ENCODE results near the gene TACC2. TPM values are rescaled to one million over a fixed set of nuclear protein-coding genes. Genes with fewer than 3 reads are reported as not detected.

The TACC2 gene
- total RNA-seq, 2 experiments from 2014 or later = not detected

DNA sequence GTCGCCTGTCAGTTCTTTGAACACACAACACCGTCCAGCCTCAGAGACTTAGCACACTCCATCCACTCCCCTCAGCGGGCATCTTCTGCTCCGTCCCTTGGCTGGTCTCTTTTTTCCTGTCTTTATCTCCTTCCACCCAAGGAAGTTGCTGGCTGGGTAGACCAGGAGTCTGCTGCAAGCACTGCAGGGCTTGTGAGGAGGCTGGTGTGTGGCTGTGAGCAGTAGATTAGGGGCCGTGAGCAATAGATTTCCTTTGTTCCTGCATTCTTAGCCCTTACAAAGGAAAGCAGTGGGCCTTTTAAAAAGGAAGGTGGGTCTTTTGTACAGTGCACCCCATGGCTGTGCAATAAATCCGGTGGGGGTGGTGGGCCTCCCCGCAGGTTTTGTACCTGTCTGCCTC lies 181.8 kb downstream of the TACC2 start:
- H3K4me1 Mint-ChIP-seq (ENCODE audit: low read depth) = no peaks in the 10 kb centered on the region
- no peak overlapping the region for H3K27ac Mint-ChIP-seq
- H3K36me3 Mint-ChIP-seq (ENCODE audit: low read depth) = no peaks in the 10 kb centered on the region
- CTCF ChIA-PET = no interaction called here
- intact Hi-C loops (cut with micrococcal nuclease) = no loop called here
- DNase-seq = no peak
- H3K4me3 Mint-ChIP-seq = no peak overlapping the region
- H3K9me3 Mint-ChIP-seq = no peaks in the 10 kb centered on the region
- H3K27me3 Mint-ChIP-seq (ENCODE audit: low read depth) = peaks cover 18% of the 10 kb centered on the region

GRCh38 chr10:122171302-122172075 lies 182.5 kb downstream of the TACC2 start:
- no peaks in the 10 kb centered on the region for H3K9me3 Mint-ChIP-seq

DNA sequence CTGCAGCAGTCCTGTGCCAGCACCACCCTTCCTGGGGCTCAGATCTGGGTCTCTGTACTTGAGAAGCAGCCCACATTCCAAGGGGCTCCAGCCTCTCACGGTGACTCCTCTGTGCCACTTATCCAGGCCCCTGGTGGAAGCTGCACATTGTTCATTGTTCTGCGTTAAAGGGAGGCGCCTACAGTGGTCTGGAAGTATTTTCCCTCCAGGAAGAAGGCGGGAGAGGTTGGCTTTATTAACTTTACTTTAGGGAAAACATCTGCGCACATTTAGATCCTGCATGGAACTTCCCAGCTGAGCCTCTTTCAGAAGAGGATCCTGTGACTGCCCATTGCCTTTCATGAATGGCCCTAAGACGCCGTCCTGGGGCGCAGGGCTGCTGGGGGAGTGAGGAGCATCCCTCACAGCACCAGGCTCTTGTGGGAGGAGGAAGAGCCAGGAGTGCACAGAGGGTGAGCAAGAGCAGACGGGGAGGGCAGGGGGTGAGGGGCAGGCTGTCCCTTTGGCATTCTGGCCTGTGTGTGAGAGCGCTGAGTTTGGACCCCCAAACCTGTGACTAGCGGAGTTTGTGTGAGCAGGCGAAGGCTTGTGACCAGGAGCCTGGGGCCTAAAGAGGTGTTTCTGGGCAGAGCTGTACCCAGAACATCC lies 183.5 kb downstream of the TACC2 start:
- peaks cover 3% of the 10 kb centered on the region for H3K27me3 Mint-ChIP-seq (ENCODE audit: low read depth)
- DNase-seq = no peak
- no peaks in the 10 kb centered on the region for H3K4me1 Mint-ChIP-seq (ENCODE audit: low read depth)
- CTCF ChIA-PET = no interaction called here
- no peak overlapping the region for H3K4me3 Mint-ChIP-seq
- intact Hi-C loops (cut with micrococcal nuclease) = no loop called here
- no peak overlapping the region for H3K27ac Mint-ChIP-seq
- no peaks in the 10 kb centered on the region for H3K36me3 Mint-ChIP-seq (ENCODE audit: low read depth)
- no peaks in the 10 kb centered on the region for H3K9me3 Mint-ChIP-seq

More at GRCh38 chr10:122171302-122172075, 182.5 kb downstream of the TACC2 start:
- Mint-ChIP-seq H3K4me1 (ENCODE audit: low read depth) (no peaks in the 10 kb centered on the region), H3K27me3 (ENCODE audit: low read depth) (peaks cover 12% of the 10 kb centered on the region), H3K27ac (no peak overlapping the region), H3K4me3 (no peak overlapping the region), H3K36me3 (ENCODE audit: low read depth) (no peaks in the 10 kb centered on the region)
- CTCF ChIA-PET = no interaction called here
- DNase-seq = no peak
- intact Hi-C loops (cut with micrococcal nuclease) = no loop called here

DNA sequence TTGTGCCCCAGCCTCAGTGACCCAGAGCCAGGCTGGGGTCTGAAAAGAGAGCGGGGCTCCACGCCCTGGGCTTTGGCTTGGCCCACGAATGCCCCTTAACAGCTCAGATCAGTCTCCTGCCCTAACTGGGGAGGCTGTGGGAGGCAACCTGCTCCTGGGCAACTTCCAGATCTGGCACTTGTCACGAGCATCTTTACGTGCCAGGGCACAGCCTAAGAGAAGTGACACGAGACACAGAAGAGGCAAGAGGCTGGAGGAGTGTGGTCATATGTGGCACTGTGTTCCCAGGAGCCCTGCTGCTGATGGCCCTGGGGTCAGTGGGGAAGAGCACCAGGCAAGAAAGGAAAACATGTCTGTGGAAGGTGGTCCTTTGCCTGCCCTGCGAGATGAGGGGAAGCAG lies 184.4 kb downstream of the TACC2 start:
- Mint-ChIP-seq H3K9me3 (no peaks in the 10 kb centered on the region), H3K27ac (no peak overlapping the region), H3K4me3 (no peak overlapping the region), H3K36me3 (ENCODE audit: low read depth) (no peaks in the 10 kb centered on the region), H3K4me1 (ENCODE audit: low read depth) (no peaks in the 10 kb centered on the region), H3K27me3 (ENCODE audit: low read depth) (peaks cover 3% of the 10 kb centered on the region)
- DNase-seq = no peak
- intact Hi-C loops (cut with micrococcal nuclease) = no loop called here
- CTCF ChIA-PET = no interaction called here

DNA sequence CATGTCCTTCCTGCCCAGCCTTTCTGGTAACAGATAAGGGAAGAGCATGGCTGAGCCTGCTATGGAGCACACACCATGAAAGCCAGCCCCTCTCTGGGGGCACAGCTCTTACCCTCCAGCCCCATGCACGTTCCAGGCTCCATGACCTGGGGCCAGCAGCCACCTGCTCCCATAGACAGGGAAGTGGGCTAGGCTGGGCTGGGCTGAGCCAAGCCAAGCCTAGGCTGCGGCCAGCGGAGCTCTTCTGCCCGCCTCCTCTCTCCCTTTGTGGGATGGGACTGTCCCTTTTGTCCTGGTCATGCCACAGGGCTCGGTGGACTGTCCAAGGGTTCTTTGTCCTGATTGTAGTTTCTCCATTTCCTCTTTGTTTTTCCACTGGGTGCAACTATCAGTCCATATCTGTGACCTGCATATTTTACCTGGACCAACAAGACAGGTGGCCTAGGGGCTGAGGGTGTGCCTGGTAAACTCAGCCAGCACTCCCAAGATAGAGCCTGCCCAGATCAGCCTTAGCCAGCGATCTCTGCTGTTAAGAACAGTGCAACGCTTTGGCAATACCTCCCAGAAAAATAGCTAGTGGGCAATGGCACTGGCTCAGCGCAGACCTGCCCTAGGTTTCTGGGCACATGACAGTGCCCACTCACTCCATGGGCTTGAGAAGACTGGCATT lies 184.9 kb downstream of the TACC2 start:
- intact Hi-C loops (cut with micrococcal nuclease) = no loop called here
- Mint-ChIP-seq H3K4me3 (no peak overlapping the region), H3K4me1 (ENCODE audit: low read depth) (no peaks in the 10 kb centered on the region), H3K36me3 (ENCODE audit: low read depth) (no peaks in the 10 kb centered on the region), H3K27me3 (ENCODE audit: low read depth) (peaks cover 3% of the 10 kb centered on the region), H3K9me3 (no peaks in the 10 kb centered on the region), H3K27ac (no peak overlapping the region)
- DNase-seq = no peak
- CTCF ChIA-PET = no interaction called here

GRCh38 chr10:122176232-122177213 lies 187.6 kb downstream of the TACC2 start:
- H3K9me3 Mint-ChIP-seq = no peaks in the 10 kb centered on the region
- no peaks in the 10 kb centered on the region for H3K27me3 Mint-ChIP-seq (ENCODE audit: low read depth)
- no peaks in the 10 kb centered on the region for H3K4me1 Mint-ChIP-seq (ENCODE audit: low read depth)
- no peak for DNase-seq
- CTCF ChIA-PET = no interaction called here
- no peaks in the 10 kb centered on the region for H3K36me3 Mint-ChIP-seq (ENCODE audit: low read depth)
- H3K4me3 Mint-ChIP-seq = no peak overlapping the region
- H3K27ac Mint-ChIP-seq = no peak overlapping the region
- intact Hi-C loops (cut with micrococcal nuclease) = no loop called here

DNA sequence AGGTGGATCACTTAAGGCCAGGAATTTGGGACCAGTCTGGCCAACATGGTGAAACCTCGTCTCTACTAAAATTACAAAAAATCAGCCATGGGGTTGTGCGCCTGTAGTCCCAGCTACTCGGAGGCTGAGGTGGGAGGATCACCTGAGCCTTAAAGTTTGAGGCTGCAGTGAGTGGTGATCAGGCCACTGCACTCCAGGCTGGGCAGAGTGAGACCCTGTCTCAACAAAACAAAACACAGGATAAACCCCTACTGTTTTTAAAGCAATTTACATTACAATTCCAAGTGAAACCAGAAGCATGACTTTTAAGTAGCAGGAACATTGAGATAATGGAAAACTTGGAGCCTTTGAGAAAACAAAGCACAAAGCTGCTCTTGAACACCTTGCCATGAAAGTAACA lies 189.7 kb downstream of the TACC2 start:
- no peaks in the 10 kb centered on the region for H3K27me3 Mint-ChIP-seq (ENCODE audit: low read depth)
- H3K36me3 Mint-ChIP-seq (ENCODE audit: low read depth) = no peaks in the 10 kb centered on the region
- intact Hi-C loops (cut with micrococcal nuclease) = no loop called here
- CTCF ChIA-PET = no interaction called here
- no peaks in the 10 kb centered on the region for H3K4me1 Mint-ChIP-seq (ENCODE audit: low read depth)
- DNase-seq = no peak
- no peaks in the 10 kb centered on the region for H3K9me3 Mint-ChIP-seq
- H3K27ac Mint-ChIP-seq = no peak overlapping the region
- H3K4me3 Mint-ChIP-seq = no peak overlapping the region

- H3K27ac Mint-ChIP-seq = no peak overlapping the region
- no peaks in the 10 kb centered on the region for H3K4me1 Mint-ChIP-seq (ENCODE audit: low read depth)
- no peaks in the 10 kb centered on the region for H3K27me3 Mint-ChIP-seq (ENCODE audit: low read depth)
- no peaks in the 10 kb centered on the region for H3K36me3 Mint-ChIP-seq (ENCODE audit: low read depth)
- H3K4me3 Mint-ChIP-seq = no peak overlapping the region
- CTCF ChIA-PET = interaction anchor here (1.3 kb wide), 1 partner anchor 206 kb away, joined by 4 read pairs; no protein-coding TSS in a partner anchor
- DNase-seq = no peak
- intact Hi-C loops (cut with micrococcal nuclease) = no loop called here
- no peaks in the 10 kb centered on the region for H3K9me3 Mint-ChIP-seq
These were observed 192.2 kb downstream of the TACC2 start for GRCh38 chr10:122181041-122181732.

DNA sequence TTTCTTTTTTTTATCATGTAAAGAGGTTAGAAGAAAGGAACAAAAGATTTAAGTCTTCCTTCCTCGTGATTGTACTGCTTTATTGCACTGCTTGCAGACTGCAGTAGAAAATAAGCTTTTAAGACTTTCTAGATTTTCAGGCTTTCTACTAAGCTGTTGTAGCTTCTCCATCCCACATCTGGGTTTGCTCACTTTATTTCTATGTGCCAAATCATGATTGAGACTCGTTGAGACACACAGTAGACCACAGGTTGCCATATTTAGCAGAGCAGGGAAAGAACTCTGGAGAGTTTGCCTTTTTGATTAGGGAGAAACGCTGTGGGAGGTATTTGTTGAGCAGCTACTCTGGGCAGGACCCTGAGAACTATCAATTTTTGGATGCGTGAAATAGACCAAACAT lies 192.9 kb downstream of the TACC2 start:
- no peak overlapping the region for H3K4me3 Mint-ChIP-seq
- H3K27ac Mint-ChIP-seq = no peak overlapping the region
- no peaks in the 10 kb centered on the region for H3K27me3 Mint-ChIP-seq (ENCODE audit: low read depth)
- intact Hi-C loops (cut with micrococcal nuclease) = no loop called here
- H3K36me3 Mint-ChIP-seq (ENCODE audit: low read depth) = no peaks in the 10 kb centered on the region
- no peaks in the 10 kb centered on the region for H3K4me1 Mint-ChIP-seq (ENCODE audit: low read depth)
- no peak for DNase-seq
- H3K9me3 Mint-ChIP-seq = no peaks in the 10 kb centered on the region
- CTCF ChIA-PET = interaction anchor here (1.3 kb wide), 1 partner anchor 206 kb away, joined by 4 read pairs; no protein-coding TSS in a partner anchor

- Mint-ChIP-seq H3K36me3 (ENCODE audit: low read depth) (no peaks in the 10 kb centered on the region), H3K27me3 (ENCODE audit: low read depth) (no peaks in the 10 kb centered on the region), H3K9me3 (no peaks in the 10 kb centered on the region), H3K4me1 (ENCODE audit: low read depth) (no peaks in the 10 kb centered on the region), H3K4me3 (no peak overlapping the region), H3K27ac (no peak overlapping the region)
- intact Hi-C loops (cut with micrococcal nuclease) = no loop called here
- CTCF ChIA-PET = no interaction called here
- no peak for DNase-seq
These were observed 193.3 kb downstream of the TACC2 start for GRCh38 chr10:122182308-122182707.

DNA sequence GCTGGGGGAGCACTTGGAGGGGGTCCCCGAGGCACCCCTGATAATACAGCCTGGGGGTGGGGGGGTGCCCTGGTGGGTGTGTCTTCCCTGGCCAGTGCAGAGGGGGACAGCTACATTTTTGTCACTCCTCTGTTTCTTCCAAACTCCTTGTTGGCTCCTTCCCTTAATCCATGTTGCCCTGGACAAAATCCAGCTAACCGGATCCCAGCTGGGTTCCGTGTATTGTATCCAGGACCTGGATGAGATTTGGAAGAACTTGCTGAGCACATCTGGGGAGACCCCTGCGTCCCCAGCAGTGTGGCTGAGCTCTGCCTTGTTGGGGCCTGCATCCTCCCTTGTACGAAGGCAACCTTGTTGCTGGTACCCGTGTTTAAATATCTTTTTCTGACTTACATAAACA lies 195.3 kb downstream of the TACC2 start:
- Mint-ChIP-seq H3K36me3 (ENCODE audit: low read depth) (no peaks in the 10 kb centered on the region), H3K27ac (no peak overlapping the region), H3K4me1 (ENCODE audit: low read depth) (no peaks in the 10 kb centered on the region), H3K4me3 (no peak overlapping the region), H3K9me3 (no peaks in the 10 kb centered on the region), H3K27me3 (ENCODE audit: low read depth) (no peaks in the 10 kb centered on the region)
- CTCF ChIA-PET = no interaction called here
- no peak for DNase-seq
- intact Hi-C loops (cut with micrococcal nuclease) = no loop called here

- CTCF ChIA-PET = no interaction called here
- Mint-ChIP-seq H3K4me1 (ENCODE audit: low read depth) (no peaks in the 10 kb centered on the region), H3K4me3 (no peak overlapping the region)
These were observed 196.7 kb downstream of the TACC2 start for GRCh38 chr10:122185643-122186042.

More at GRCh38 chr10:122185643-122186042, 196.7 kb downstream of the TACC2 start:
- no peak for DNase-seq
- H3K27me3 Mint-ChIP-seq (ENCODE audit: low read depth) = no peaks in the 10 kb centered on the region
- H3K36me3 Mint-ChIP-seq (ENCODE audit: low read depth) = no peaks in the 10 kb centered on the region
- no peaks in the 10 kb centered on the region for H3K9me3 Mint-ChIP-seq
- H3K27ac Mint-ChIP-seq = no peak overlapping the region
- intact Hi-C loops (cut with micrococcal nuclease) = no loop called here
